NCI-H1105 treated with DMSO at 0.1 percent for 48 hours (cell line): ENCODE results near the gene PRKCZ.
"Not testable (repeated sequence)": the region's sequence is repeated elsewhere in the genome, so short reads cannot be mapped to it uniquely, and the experiment has no call there.

Experiments
- DNase-seq: peaks from one replicate; lab custom pipeline; 2025; lab: John Stamatoyannopoulos, UW

The PRKCZ gene

DNA sequence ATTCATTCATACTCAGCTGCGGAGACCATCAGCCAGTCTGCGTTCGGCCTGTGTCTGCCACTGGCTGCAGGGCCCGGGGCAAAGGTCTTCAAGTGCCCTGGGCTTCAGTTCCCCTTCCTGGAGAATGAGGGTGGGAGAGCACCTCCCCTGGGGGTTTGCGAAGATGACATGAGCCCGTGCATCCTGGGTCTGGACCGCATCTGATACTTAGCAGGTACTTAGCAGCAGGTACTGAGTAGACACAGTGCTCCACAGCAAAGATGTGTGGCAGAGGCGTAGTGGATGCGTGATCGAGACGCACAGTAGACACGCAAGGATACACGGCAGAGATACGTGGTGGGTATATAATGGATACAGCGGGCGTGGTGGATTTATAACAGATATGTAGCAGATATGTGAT, 51.3 kb downstream of the PRKCZ start:
- DNase-seq: no peak

DNA sequence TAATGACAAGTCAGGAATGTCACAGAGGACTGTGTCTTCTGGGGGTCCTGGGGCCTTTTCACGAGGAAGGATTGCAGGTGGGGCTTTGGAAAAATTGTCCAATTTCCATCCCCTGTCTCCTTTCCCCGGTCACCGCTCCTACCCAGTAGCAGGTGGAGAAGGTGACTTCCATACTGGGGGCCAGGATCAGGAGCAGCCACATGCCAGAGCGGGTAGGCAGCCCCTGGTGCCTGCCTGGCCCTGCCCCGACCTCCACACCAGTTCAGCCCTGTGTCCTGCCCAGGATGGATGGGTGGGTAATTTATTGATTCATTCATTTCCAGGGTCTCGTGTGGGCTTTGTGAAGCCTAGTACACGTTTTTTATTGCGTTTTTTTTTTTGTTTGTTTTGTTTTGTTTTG, 51.7 kb downstream of the PRKCZ start:
- DNase-seq: no peak

DNA sequence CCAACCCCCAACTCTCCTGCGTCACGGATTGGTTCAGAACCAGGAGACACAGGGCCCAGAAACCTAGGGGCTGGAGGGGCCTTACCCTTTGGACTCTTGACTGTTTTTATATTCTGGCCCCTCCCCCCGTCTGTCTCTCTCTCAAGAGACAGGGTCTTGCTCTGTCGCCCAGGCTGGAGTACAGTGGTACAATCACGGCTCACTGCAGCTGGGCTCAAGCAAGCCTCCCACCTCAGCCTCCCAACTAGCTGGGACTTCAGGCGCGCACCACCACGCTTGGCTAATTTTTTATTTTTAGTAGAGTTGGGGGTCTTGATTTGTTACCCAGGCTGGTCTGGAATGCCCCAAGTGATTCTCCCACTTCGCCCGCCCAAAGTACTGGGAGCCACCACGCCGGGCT, 52.5 kb downstream of the PRKCZ start:
- no peak for DNase-seq

DNA sequence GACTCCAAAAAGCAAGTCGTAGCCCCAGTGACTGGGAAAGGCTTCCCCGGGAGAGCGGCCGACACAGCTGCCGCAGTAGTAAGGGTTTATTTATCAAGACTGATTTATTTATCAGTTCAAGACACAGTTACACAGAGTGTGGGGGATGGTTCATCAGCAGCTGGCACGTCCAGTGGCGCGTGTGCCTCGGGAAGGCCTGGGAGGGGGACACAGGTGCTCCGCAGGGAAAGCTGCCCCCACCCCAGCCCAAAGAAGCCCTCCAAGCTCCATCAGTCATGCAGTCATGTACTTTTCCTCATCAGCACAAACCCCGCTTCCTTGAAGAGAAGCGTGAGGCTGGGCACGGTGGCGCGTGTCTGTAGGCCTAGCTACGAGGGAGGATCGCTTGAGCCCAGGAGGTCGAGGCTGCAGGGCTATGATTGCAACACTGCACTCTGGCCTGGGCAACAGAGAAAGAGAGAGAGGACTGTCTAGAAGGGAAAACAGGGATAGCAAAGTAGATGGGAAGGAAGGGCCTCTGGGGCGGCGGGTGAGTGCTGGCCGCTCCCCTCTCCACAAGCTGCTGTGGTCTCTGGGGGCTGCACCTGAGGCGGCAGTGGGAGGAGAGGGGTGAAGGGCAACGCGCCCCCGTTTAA, 53.2 kb downstream of the PRKCZ start:
- DNase-seq: no peak

DNA sequence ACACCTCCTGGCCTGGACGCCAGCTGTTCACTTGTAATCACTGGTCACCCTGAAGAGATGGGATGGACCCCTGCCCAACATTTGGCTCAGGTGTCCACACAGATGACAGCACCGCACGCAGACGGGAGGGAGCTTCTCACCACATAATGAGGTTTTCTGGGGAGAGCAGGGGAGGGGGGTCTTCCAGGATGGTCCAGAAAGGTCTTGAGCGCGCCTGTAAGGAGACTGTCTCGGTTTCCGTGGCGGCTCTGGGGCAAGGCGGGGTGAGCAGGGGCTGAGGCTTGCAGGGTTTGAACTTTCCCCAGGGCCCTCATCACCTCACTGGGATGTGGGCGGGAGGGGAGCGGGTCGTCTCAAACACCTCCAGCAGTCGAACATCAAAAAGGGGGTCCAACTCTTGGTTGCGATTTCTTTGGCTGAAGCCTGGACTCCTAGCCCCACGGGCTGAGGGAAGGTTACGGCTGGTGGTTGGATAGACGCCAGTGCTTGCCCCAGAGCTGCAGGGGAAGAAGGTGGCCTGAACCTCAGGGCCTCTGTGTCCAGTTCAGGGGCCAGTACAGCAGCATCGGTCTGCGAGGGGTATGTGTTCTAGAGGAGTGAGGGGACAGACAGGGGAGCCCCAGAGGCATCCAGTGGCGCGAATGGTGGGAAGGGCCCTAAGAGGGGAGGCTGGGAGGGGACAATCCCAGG, 53.8 kb downstream of the PRKCZ start:
- no peak for DNase-seq

DNA sequence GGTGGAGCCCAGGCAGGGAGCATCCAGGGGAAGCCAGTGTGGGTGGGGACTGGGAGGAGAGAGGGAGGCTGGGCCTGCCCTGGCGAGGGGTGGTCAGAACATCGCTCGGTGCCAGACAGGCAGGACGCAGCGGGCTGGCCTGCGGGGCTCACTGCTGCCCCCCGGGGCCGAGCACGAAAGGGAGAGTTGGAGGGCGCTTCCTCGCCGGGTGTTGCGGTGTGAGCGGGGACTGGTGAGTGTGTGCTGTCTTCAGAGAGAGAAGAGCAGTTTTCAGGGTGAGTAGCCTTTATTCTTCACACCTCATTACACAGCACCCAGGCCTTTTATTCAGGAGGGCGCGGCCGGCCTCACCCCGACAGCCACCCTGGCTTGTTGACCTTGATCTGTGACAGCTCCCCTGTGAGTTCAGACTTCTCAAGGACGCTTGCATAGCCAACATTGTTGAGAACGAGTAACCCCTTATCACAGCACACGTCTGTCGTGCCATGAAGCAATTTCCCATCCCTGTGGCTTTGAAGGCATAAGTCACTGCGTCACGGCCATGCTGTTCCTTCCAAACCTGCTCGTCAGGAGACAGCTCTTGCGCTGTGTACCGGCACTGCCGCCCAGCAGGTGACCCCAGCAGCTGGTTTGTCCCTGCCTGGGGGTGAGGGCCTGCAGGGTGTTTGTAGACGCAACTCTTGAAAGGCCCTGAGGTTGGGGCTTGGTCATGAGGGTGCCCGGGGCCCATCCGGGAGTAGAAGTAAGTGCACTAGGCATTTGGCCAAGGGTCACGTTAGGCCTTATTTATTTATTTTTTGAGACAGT, 54.6 kb downstream of the PRKCZ start:
- no peak for DNase-seq

DNA sequence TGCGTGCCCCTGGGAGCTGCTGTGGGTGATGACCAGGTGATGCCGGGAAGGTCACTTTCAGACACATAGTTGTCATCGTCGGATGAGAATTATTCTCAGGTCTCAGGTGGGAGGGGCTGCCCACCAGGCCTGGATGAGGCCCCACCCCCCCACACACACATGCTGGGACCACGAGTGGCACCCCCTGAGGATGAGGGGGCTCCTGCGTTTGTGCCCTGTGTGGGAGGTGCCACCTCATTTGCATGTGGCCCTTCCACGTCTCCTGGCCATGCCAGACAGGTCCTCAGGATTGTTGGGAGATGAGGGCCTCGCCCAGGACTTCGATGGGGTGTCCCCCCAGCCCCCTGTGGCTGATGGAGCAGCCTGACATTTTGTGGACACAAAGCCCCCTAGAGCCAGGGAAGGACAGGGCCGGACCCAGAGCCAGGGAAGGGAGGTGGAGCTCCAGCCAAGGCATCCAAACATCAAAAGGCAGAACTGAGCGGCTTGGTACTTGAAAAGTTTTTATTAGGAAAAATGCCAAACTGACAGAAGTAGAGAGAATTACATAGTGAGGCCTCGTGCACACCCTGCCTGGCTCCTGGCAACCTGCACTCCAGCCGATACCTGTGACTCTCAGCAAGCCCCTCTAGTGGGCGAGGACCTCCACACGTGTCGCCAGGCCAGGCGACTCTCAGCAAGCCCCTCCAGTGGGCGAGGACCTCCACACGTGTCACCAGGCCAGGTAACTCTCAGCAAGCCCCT, 55.7 kb downstream of the PRKCZ start:
- DNase-seq: no peak

DNA sequence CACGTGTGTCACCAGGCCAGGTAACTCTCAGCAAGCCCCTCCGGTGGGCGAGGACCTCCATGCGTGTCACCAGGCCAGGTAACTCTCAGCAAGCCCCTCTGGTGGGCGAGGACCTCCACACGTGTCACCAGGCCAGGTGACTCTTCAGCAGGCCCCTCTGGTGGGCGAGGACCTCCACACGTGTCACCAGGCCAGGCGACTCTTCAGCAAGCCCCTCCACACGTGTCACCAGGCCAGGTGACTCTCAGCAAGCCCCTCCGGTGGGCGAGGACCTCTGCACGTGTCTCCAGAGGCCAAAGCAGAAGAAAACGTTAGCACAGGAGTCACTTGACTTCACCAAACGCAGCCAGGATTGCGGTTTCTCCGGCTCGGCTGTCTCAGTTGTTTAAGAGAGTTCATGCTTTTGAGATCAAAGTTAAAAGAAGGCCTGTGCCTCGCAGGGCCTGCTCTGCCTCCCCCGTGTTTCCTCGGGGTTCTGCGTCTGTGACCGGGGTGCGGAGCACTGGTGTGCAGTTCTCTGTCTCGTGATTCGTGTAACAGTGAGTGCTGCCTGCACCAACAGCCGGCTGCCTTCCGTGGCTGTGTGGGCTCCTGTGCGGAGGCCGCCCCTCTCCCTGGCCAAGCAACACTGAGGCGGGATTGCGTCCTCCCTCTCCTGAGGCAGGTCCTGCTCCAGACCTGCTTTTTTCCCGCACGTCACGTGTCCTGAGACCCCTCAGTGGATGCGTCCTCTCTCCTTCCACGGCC, 56.6 kb downstream of the PRKCZ start:
- DNase-seq: no peak

DNA sequence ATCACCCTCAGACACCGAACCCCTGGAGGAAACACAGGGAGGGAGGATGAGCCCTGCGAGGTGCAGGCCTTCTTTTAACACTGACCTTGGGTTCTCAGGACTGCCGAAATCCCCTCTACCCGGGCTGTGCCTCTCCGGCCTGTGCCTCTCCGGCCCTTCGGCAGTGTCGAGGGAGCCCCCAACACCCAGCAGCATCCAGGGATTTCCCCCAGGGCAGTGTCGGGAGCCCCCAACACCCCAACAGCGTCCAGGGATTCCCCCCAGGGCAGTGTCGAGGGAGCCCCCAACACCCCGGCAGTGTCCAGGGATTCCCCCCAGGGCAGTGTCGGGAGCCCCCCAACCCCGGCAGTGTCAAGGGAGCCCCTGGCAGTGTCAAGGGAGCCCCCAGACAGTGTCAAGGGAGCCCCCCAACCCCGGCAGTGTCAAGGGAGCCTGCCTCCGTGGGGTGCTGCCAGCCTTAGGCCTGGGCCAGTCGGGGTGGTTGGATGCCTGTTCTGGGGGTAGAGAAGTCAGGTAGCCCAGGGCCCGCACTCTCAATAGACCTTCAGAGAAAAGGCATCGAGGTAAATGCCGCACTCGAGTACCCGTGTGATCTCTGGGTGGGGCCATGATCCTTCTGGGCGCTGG, 57.5 kb downstream of the PRKCZ start:
- no peak for DNase-seq

DNA sequence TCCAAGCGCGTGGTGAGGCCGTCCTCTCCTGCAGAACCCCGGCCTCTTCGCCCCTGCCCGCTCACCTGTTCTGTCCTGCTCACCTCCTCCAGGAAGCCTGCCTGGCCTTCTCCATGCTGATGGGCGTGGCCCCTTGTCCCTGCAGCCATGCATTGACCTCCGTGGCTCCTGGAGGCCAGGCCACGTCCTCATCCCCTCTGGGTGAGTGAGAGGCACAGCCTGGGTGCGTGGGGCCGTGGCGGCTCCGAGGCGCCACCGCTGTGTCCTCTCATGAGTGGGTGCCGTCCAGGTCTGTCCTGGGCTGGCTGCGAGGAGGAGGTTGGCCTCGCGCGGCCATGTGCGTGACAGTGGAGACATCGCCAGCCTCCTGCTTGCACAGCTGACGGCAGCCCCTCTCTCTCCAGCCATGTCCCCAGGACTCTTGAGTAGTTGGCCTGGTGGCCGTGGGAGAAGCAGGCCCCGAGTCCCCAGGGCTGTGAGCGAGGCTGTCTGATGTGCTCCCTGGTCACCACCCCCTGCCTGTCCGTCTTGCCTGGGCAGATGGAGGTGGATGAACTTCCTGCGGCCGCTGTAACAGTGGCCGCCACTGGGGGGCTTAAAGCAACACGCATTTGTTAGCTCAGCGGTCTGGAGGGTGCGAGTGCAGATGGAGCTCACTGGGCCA, 58.1 kb downstream of the PRKCZ start:
- DNase-seq: no peak

DNA sequence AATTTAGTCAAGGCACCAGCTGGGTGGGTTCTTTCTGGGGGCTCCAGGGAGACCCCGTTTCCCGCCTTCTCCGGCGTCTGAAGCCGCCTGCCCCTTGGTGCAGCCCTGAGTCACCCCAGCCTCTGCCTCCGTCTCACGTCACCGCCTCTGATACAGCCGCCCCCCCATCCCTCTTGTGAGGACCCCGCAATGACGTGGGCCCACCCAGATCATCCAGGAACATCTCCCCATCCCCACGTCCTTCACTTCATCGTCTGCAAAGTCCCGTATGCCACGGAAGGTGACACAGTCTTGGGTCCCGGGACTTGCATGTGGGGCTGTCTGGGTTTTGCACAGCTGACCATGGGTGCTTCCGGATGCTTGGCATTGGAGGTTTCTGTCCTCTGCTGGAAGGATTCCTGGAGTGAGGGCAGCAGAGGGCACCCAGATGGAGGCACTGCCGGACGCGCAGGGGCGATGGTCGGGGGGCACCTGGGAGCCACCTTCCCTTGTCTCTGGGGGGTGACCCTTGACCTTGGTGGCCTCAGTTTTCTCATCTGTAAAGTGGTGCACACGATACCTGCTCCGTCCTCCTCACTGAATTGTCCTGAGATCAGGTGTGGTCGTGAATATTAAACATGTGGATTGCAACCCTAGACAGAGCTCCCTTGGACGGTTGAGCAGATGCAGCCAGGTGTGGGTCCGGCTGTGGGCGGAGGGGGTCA, 58.8 kb downstream of the PRKCZ start:
- no peak for DNase-seq

DNA sequence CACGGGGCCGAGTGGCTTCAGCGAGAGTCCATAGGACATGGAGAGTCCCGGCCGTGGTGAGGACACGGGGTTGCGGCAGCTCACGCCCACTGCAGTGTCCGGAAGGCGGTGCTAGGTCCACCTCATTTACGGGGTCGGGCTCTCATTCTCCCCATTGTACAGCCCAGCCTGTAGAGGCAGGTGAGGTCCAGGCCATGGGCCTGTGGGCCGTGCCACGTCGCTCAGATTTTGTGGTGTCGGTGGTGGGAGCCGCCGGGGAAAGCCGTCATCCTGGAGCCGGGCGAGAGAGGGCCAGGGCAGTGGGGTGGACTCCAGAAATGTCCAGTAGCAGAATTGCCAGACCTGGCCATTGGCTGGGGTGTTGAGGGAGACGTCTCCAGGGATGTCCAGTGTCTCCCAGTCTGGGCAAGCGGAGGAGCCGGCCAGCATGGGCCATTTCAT, 59.4 kb downstream of the PRKCZ start:
- no peak for DNase-seq

DNA sequence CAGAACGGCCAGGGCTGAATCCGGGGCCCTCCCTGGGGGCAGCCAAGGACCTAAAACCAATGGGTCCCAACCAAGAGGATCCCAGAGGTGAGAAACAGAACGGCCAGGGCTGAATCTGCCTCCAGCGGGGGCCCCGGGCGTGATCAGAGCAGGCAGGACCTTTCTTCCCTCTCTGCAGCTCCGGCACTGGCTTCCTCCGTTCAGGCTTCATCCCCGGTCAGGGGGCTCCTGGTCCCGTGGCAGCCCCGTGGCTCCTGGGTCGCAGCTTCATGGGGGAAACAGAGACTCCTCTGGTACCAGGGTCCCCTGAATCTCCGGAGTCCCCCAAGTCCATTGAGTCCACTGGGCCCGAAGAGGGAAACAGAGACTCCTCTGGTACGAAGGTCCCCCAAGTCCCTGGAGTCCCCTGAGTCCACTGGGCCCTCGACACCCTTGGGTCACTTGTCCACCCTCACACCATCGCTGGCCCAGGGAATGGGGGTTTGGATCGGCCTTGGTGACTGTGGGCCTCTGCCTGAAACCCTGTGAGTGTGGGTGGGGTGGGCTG, 60.1 kb downstream of the PRKCZ start:
- no peak for DNase-seq

DNA sequence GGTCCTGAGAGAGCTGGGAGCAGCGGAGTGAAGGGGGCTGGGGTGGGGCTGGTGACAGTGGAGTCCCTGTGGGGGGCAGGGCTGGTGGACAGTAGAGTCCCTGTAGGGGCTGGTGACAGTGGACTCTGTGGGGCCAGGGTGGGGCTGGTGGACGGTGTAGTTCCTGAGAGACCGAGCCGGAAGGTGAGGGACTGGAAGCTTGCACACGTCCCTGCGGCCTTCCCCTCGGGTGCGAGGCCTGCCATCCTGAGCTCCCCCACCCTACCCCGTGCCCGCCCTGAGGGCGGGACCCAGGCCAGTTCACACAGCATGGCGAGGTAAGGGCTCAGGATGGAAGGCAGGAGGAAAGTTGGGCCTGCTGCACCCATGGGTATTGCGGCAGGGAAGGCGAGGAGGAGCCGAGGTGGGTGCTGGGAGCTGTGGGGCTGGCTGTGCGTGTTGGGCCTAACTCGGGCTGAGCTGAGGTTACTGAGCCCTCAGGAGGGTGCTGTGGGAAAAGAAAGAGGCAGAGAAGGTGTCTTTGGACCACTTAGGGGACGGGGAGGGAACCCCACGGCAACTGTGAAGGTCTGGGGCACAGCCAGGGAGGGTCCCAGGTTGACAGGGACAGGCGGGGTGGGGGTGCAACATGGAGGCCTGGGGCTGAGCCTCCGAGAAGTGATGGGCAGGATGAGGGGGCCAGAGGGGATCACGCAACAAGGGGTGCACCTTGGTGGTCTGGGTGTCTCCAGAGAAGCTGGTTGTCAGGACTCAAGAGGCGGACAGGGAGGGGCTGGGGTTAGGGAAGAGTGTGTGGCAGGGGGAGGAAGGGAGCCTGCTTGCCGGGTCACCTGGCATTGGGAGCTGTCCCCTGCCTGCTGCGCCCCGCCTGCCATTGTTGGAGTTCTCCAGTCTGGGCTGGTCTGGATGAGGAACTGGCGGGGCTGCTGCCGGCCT, 60.8 kb downstream of the PRKCZ start:
- no peak for DNase-seq

DNA sequence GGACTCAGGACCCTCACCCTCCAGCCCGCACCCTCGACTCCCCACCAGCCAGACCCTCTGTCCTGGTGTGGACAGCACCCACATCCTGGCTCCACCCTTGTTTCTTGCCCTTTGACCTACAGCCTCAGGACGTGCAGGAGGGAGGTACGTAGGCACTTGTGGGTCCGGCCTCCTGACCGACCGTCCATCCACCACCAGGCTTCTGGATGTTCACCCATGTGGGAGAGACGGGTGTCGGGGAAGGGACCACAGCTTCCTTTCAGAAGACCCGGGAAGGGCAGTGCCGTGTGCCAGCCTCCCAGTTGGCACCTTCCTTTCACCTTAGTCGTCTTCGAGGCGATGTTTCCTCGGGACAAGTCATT, 61.4 kb downstream of the PRKCZ start:
- no peak for DNase-seq

DNA sequence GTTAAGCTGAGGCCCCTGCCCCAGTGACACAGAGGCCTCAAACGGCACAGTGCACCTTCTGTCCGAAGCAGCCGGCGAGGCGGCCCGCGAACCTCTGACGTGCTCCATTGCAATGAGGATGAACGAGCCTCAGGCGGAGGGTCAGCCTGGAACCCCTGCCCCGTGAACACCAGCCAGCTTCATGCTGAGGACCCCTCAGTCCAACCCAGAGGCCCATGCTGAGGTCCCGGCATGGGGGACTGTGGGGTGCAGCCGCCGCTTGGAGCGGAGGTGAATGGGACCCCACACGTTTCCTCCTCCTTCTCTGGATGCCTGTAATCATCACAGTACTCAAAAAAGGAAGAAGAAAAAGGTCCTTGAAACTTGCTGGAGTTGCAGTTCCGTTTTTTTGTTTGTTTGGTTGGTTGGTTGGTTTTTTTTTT, 62.1 kb downstream of the PRKCZ start:
- no peak for DNase-seq

DNA sequence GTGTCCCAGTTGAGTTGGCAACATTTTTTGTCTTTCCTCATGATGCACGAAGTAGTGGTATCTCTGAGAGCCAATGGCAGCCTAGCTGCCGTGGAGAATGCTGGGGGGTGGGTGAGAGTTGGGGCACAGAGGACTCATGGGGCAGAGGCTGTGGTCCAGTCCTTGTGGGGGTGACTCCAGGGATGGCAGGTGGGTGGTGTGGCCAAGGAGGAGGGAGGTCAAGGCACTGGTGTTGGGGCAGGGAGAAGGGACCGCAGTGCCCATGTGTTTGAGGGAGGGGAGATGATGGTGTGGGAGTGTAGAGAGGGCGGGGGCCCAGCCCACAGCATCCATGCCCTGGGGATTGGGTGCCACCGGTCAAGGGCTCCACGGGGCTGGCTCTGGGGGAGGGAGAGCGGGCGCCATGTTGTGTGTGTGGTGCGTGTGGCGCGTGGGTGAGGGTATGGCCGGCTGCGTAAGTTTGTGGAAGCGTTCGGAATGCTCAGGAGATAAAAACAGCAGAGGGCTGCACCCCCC, 63.5 kb downstream of the PRKCZ start:
- no peak for DNase-seq

DNA sequence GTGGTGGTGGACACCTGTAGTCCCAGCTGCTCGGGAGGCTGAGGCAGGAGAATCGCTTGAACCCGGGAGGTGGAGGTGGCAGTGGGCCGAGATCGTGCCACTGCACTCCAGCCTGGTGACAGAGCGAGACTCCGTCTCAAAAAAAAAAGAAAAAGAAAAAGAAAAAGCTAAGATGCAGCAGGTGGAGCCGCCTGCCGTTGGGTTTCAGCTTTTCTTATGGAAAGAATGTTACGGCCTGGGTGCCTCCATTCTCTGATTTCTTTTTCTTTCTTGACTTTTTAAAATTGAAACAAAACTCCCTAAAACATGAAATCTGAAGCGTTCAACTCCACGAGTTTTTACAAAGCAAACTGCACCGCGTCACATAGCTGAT, 64.4 kb downstream of the PRKCZ start:
- DNase-seq: not testable (repeated sequence)
